Gastrocnemius medialis (tissue), 4 donors: ENCODE data around the gene HDGF. TPM values are rescaled to one million over a fixed set of nuclear protein-coding genes. Genes with fewer than 3 reads are reported as not detected.

Experiments
- ATAC-seq, 2 donors: fragments of 150-250 bp; one replicate each; pipeline ENCODE4 v1.9.1; 2016
- DNase-seq, 2 donors: peaks; one replicate each; pipeline ENCODE4 v3.0.0-alpha.2; 2019
- H3K27ac ChIP-seq, 4 donors: fragments of 200-600 bp; sonication (generic); 1 replicate in 1 of 4; 2 replicates in 3 of 4; pipeline ENCODE4 v1.5.1; 2016 to 2018; ENCODE audit warnings: mild to moderate bottlenecking in 2 of 4, moderate library complexity in 1 of 4
- H3K27me3 ChIP-seq, 3 donors: fragments of 200-600 bp; sonication (generic) in 2 of 3; 1 replicate in 1 of 3; 2 replicates in 2 of 3; pipeline versions ENCODE4 v1.5.1 to v1.6.0; 2016 to 2019; ENCODE audit warnings: mild to moderate bottlenecking in 1 of 3, moderate library complexity in 1 of 3
- H3K36me3 ChIP-seq, 2 donors: fragments of 200-600 bp; sonication (generic) in 1 of 2; one replicate each; pipeline ENCODE4 v1.5.1; 2017 to 2018
- H3K4me1 ChIP-seq, 2 donors: fragments of 200-600 bp; sonication (generic) in 1 of 2; one replicate each; pipeline ENCODE4 v1.5.1; 2016 to 2017; ENCODE audit warnings: mild to moderate bottlenecking in 2 of 2
- H3K4me3 ChIP-seq, 4 donors: fragments of 200-600 bp; sonication (generic) in 3 of 4; 1 replicate in 1 of 4; 2 replicates in 3 of 4; pipeline ENCODE4 v1.5.1; 2016 to 2019; ENCODE audit warnings: mild to moderate bottlenecking in 2 of 4
- H3K9me3 ChIP-seq, 3 donors: fragments of 200-600 bp; sonication (generic) in 2 of 3; 1 replicate in 1 of 3; 2 replicates in 2 of 3; pipeline ENCODE4 v1.5.1; 2016 to 2019
- CTCF ChIP-seq, 5 experiments: fragments of 450-650 bp in 3 of 5; fragments of 200-600 bp in 2 of 5; sonication (generic) in 2 of 5; IDR thresholded peaks in 4 of 5; conservative IDR thresholded peaks in 1 of 5; 1 replicate in 4 of 5; 2 replicates in 1 of 5; pipeline ENCODE4 v1.5.1; 2016 to 2019; ENCODE audit warnings: antibody characterized with exemption in 5 of 5, mild to moderate bottlenecking in 3 of 5, moderate library complexity in 3 of 5
- POLR2A ChIP-seq, 2 donors: fragments of 450-650 bp; IDR thresholded peaks; one replicate each; pipeline ENCODE4 v1.6.1; 2017; ENCODE audit warnings: antibody characterized with exemption in 2 of 2, mild to moderate bottlenecking in 2 of 2, moderate library complexity in 2 of 2
- in situ Hi-C, 4 donors: fragments of 200-750 bp; cut with MboI; loops; one replicate each; pipeline versions ENCODE4 v1.15.0 to v1.8.0; 2017; ENCODE audit warnings: low sequenced_read_pairs in 4 of 4
- intact Hi-C: fragments of 100-400 bp; cut with DNase I; formaldehyde crosslinking; loops from one replicate; pipeline ENCODE4 v1.15.1; 2023; ENCODE audit warnings: low total_unique reads
- total RNA-seq, 4 donors: library from RNA; depleted of rRNA; stranded (reverse); fragments of >200 nt; gene quantifications; one replicate each; pipeline versions ENCODE4 v1.1.0 to v1.2.3, GENCODE V29; 2016

The HDGF gene
- total RNA-seq, 4 donors from 2014 or later: 154 to 281 (median 240) TPM

GRCh38 chr1:156700736-156701531 lies 50.5 kb downstream of the HDGF start:
- in situ Hi-C loops: loop anchor here in 1 of 4 donors (25.0 kb wide), 1 partner anchor 161 kb away; the partner anchor contains the start of genes INSRR and NTRK1
- Histone ChIP-seq H3K4me3 (no peak overlapping the region), H3K27ac (no peak overlapping the region), H3K9me3 (no peaks in the 10 kb centered on the region), H3K27me3 (peaks cover 34 to 44% (median 38%) of the 10 kb centered on the region in 3 donors), H3K36me3 (no peaks in the 10 kb centered on the region), H3K4me1 (peaks cover 18 to 21% of the 10 kb centered on the region in 2 donors)
- intact Hi-C loops: no loop called here
- no peak for DNase-seq
- no peak for ATAC-seq
- TF ChIP-seq POLR2A (IDR thresholded peaks at IDR 0.05) (no peak), CTCF (IDR thresholded peaks at IDR 0.05 in 4 of 5, conservative IDR thresholded peaks at IDR 0.05 in 1 of 5) (no peak)

GRCh38 chr1:156698995-156699394 lies 52.5 kb downstream of the HDGF start:
- TF ChIP-seq CTCF (IDR thresholded peaks at IDR 0.05 in 4 of 5, conservative IDR thresholded peaks at IDR 0.05 in 1 of 5) (no peak), POLR2A (IDR thresholded peaks at IDR 0.05) (no peak)
- Histone ChIP-seq H3K27me3 (peaks cover 15 to 26% (median 19%) of the 10 kb centered on the region in 3 donors), H3K36me3 (no peaks in the 10 kb centered on the region), H3K4me1 (peaks cover 0 to 3% of the 10 kb centered on the region in 2 donors), H3K4me3 (no peak overlapping the region), H3K27ac (no peak overlapping the region), H3K9me3 (no peaks in the 10 kb centered on the region)
- in situ Hi-C loops (loop anchor here in 2 of 4 donors (25.0 kb wide), 2 partner anchors 163 to 188 kb away; partner anchors contain the start of genes INSRR (in 1 of the 2), NTRK1 (in 1 of the 2) and PEAR1 (in 1 of the 2)), intact Hi-C loops (no loop called here)
- DNase-seq (no peak), ATAC-seq (no peak)

DNA sequence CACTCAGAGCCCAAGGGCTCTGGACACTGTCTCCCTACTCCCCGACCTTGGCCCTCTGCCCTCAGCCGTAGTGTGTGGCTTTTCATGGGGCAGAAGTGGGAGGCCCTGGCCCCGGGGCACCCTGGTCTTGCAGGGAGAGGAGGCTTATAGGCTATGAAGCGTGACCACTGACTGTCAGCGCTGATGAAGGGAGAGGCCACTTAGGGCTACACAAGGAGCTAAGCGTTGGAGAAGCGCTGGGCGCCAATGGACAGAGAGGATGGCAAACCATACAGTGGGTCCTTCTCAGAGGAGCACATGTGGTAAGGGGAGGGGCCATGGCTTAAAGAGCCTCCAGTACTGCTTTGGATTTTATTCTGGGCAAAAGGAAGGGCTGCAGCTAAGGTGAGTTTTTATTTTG lies 54.0 kb downstream of the HDGF start:
- intact Hi-C loops (no loop called here), in situ Hi-C loops (loop anchor here in 2 of 4 donors (25.0 kb wide), 2 partner anchors 165 to 190 kb away; partner anchors contain the start of genes INSRR (in 1 of the 2), NTRK1 (in 1 of the 2) and PEAR1 (in 1 of the 2))
- H3K27ac ChIP-seq: no peak overlapping the region
- TF ChIP-seq CTCF (IDR thresholded peaks at IDR 0.05 in 4 of 5, conservative IDR thresholded peaks at IDR 0.05 in 1 of 5): no peak
- TF ChIP-seq POLR2A (IDR thresholded peaks at IDR 0.05): no peak
- ATAC-seq (no peak), DNase-seq (no peak)
- no peaks in the 10 kb centered on the region for H3K36me3 ChIP-seq
- no peaks in the 10 kb centered on the region for H3K9me3 ChIP-seq
- H3K27me3 ChIP-seq: peaks cover 5 to 16% (median 6%) of the 10 kb centered on the region in 3 donors
- no peak overlapping the region for H3K4me3 ChIP-seq
- H3K4me1 ChIP-seq: no peaks in the 10 kb centered on the region

GRCh38 chr1:156696755-156697154 lies 54.7 kb downstream of the HDGF start:
- ATAC-seq: no peak
- no peaks in the 10 kb centered on the region for H3K4me1 ChIP-seq
- H3K27ac ChIP-seq: no peak overlapping the region
- intact Hi-C loops: no loop called here
- H3K9me3 ChIP-seq: no peaks in the 10 kb centered on the region
- H3K27me3 ChIP-seq: peaks cover 2 to 10% (median 5%) of the 10 kb centered on the region in 3 donors
- in situ Hi-C loops: loop anchor here in 2 of 4 donors (25.0 kb wide), 2 partner anchors 166 to 191 kb away; partner anchors contain the start of genes INSRR (in 1 of the 2), NTRK1 (in 1 of the 2) and PEAR1 (in 1 of the 2)
- DNase-seq: no peak
- H3K36me3 ChIP-seq: no peaks in the 10 kb centered on the region
- TF ChIP-seq POLR2A (IDR thresholded peaks at IDR 0.05) (no peak), CTCF (IDR thresholded peaks at IDR 0.05 in 4 of 5, conservative IDR thresholded peaks at IDR 0.05 in 1 of 5) (no peak)
- no peak overlapping the region for H3K4me3 ChIP-seq
